Fibroblast of lung (primary cell): ENCODE results near the gene SMC1A.
"Not testable (repeated sequence)": the region's sequence is repeated elsewhere in the genome, so short reads cannot be mapped to it uniquely, and the experiment has no call there.

Experiments
- EZH2 ChIP-seq: IDR thresholded peaks from 2 replicates; pipeline ENCODE4 v1.5.1; 2012; ENCODE audit warnings: low read length, control low read depth, mild to moderate bottlenecking; ENCODE audit errors: missing control alignments
- TF ChIP-seq, protein P1 (sequence below), 2 donors: IDR thresholded peaks in 1 of 2; conservative IDR thresholded peaks in 1 of 2; 1 replicate in 1 of 2; 2 replicates in 1 of 2; pipeline ENCODE4 v1.5.1; 2011 to 2012; ENCODE audit warnings: low read length in 2 of 2, control low read depth in 1 of 2, inconsistent platforms in 1 of 2, low read depth in 1 of 2, mild to moderate bottlenecking in 1 of 2

DNA sequence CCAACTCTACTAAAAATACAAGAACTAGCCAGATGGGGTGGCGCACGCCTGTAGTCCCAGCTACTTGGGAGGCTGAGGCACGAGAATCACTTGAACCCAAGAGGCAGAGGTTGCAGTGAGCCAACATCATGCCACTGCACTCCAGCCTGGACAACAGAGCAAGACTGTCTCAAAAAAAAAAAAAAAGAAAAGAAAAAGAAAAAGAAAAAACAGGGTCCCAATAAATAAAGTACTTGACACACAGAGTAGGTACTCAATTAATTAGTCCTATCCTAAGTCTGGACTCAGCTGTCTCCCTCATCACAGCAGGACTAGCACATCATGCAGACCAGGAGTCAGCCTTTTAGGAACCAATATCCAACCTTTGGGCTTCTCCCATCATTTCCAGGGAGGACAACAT lies 2.1 kb downstream of the SMC1A start:
- TF ChIP-seq, protein P1, sequence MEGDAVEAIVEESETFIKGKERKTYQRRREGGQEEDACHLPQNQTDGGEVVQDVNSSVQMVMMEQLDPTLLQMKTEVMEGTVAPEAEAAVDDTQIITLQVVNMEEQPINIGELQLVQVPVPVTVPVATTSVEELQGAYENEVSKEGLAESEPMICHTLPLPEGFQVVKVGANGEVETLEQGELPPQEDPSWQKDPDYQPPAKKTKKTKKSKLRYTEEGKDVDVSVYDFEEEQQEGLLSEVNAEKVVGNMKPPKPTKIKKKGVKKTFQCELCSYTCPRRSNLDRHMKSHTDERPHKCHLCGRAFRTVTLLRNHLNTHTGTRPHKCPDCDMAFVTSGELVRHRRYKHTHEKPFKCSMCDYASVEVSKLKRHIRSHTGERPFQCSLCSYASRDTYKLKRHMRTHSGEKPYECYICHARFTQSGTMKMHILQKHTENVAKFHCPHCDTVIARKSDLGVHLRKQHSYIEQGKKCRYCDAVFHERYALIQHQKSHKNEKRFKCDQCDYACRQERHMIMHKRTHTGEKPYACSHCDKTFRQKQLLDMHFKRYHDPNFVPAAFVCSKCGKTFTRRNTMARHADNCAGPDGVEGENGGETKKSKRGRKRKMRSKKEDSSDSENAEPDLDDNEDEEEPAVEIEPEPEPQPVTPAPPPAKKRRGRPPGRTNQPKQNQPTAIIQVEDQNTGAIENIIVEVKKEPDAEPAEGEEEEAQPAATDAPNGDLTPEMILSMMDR (conservative IDR thresholded peaks at IDR 0.05 in 1 of 2, IDR thresholded peaks at IDR 0.05 in 1 of 2; ENCODE audit: low read depth in 1 of 2, low read length in 2 of 2), result not testable (repeated sequence)
- not testable (repeated sequence) for TF ChIP-seq EZH2
